ENCODE measurements around the gene TBC1D8.
A peak's percentile ranks its signal among the peaks of the same experiment; 100 is the strongest.

DNA sequence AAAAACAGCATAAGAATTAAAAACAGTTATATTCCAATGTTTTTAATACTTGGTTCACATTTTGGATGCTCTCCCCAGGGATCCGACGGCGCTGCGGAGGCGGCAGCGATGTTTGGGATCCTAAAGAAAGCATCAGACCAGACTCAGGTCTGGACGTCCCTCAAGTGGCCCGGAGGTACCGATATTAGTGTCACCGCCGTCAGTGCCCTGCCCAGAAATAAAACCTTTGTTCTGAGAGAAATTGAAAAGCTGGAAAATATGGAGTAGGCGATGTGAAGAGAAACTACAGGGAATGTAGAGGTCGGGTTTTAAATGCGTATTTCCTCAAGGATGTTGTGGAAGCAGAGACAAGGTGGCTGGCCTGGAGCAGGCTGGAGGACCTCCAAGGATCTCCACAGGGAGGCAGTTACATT is 683 bp upstream of the TBC1D8 start:
- TF ChIP-seq EZH2 (IDR thresholded peaks at IDR 0.05): peak; percentile 54
- TF ChIP-seq, protein P1, sequence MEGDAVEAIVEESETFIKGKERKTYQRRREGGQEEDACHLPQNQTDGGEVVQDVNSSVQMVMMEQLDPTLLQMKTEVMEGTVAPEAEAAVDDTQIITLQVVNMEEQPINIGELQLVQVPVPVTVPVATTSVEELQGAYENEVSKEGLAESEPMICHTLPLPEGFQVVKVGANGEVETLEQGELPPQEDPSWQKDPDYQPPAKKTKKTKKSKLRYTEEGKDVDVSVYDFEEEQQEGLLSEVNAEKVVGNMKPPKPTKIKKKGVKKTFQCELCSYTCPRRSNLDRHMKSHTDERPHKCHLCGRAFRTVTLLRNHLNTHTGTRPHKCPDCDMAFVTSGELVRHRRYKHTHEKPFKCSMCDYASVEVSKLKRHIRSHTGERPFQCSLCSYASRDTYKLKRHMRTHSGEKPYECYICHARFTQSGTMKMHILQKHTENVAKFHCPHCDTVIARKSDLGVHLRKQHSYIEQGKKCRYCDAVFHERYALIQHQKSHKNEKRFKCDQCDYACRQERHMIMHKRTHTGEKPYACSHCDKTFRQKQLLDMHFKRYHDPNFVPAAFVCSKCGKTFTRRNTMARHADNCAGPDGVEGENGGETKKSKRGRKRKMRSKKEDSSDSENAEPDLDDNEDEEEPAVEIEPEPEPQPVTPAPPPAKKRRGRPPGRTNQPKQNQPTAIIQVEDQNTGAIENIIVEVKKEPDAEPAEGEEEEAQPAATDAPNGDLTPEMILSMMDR (IDR thresholded peaks at IDR 0.05): no peak

All from neural progenitor cell (in vitro differentiated cells).